Gastroesophageal sphincter (tissue), 3 donors: Measurements from ENCODE around the gene RPUSD2.

ENCODE experiments used
- CTCF ChIP-seq, 4 experiments: fragments of 200-600 bp in 2 of 4; fragments of 450-650 bp in 2 of 4; sonication (generic) in 1 of 4; IDR thresholded peaks; one replicate each; pipeline ENCODE4 v1.5.1; 2017 to 2019; ENCODE audit warnings: antibody characterized with exemption in 4 of 4, mild to moderate bottlenecking in 2 of 4, moderate library complexity in 2 of 4
- EP300 ChIP-seq: sonication (generic); formaldehyde crosslinking; IDR thresholded peaks from one replicate; pipeline ENCODE4 v1.6.1; 2017; ENCODE audit warnings: antibody characterized with exemption, mild to moderate bottlenecking
- POLR2A ChIP-seq, 2 donors: fragments of 450-650 bp; IDR thresholded peaks; one replicate each; pipeline ENCODE4 v1.6.1; 2017; ENCODE audit warnings: antibody characterized with exemption in 2 of 2, mild to moderate bottlenecking in 2 of 2, moderate library complexity in 1 of 2
- POLR2AphosphoS5 ChIP-seq: sonication (generic); formaldehyde crosslinking; IDR thresholded peaks from one replicate; pipeline ENCODE4 v1.6.1; 2017; ENCODE audit warnings: antibody characterized with exemption

DNA sequence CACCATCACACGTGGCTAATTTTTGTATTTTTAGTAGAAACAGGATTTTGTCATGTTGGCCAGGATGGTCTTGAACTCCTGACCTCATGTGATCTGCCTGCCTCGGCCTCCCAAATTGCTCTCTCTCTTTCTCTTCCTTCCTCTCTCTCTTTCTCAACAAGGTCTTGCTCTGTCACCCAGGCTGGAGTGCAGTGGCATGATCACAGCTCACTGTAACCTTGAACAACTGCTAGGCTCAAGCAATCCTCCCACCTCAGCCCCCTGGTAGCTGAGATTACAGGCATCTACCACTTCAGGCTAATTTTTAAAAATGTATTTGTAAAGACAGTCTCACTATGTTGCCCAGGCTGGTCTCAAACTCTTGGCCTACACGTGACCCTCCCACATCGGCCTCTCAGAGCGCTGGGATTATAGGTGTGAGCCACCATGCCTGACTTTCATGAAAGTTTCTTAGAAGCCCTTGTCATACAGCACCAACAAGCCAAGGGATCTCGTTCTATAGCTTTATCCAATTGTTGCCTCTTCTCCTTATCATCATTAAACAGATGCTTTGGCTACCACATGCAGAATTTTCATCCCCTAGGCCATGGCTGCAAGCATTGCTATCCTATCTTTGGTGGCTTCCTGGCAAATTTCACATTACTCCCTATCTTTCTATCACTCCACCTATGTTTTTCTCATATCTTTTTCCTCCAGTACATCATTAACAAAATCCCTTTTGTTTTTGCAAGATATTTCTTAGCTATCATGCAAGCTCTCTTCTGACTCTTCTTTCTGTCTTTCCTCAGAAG, 10.0 kb upstream of the RPUSD2 start:
- no peak for TF ChIP-seq CTCF (IDR thresholded peaks at IDR 0.05)
- no peak for TF ChIP-seq POLR2A (IDR thresholded peaks at IDR 0.05)
- no peak for TF ChIP-seq POLR2AphosphoS5
- no peak for TF ChIP-seq EP300
